ENCODE data around the gene UROS.

GRCh38 chr10:125765835-125766234, 57.2 kb downstream of the UROS start:
- TF ChIP-seq POLR2A (IDR thresholded peaks at IDR 0.05; ENCODE audit: low read length) = no peak
- no peak for TF ChIP-seq GATA1 (IDR thresholded peaks at IDR 0.05; ENCODE audit: low read depth, low read length)

All from erythroblast (primary cell).